SU-DHL-6 (cell line): ENCODE measurements around the gene PYCARD.

ENCODE experiments used
- H2AFZ ChIP-seq: fragments of 200-600 bp; sonication (generic); 2 replicates; pipeline ENCODE4 v1.6.1; 2014; ENCODE audit warnings: low read depth, mild to moderate bottlenecking, moderate library complexity, mixed read lengths, antibody characterized with exemption, low read length; ENCODE audit not compliant: severe bottlenecking
- H3F3A ChIP-seq: fragments of 200-600 bp; shearing (Covaris generic); 2 replicates; pipeline ENCODE4 v1.6.0; 2016; ENCODE audit warnings: antibody characterized with exemption, mild to moderate bottlenecking; ENCODE audit not compliant: insufficient read depth
- H3K27ac ChIP-seq: fragments of 200-600 bp; sonication (generic); 2 replicates; pipeline ENCODE4 v1.5.1; 2016; ENCODE audit warnings: low read depth, mild to moderate bottlenecking, low read length, moderate library complexity, mixed read lengths
- H3K27me3 ChIP-seq: fragments of 200-600 bp; sonication (generic), shearing (Covaris generic); 2 replicates; pipeline ENCODE4 v1.6.0; 2014; ENCODE audit warnings: mild to moderate bottlenecking, low read length
- H3K36me3 ChIP-seq: fragments of 200-600 bp; sonication (generic); 2 replicates; pipeline ENCODE4 v1.6.1; 2014; ENCODE audit warnings: mild to moderate bottlenecking, low read length, mixed read lengths
- H3K4me2 ChIP-seq: fragments of 300-600, 200-600 bp; shearing (Covaris generic), sonication (generic); 2 replicates; pipeline ENCODE4 v1.6.0; 2014; ENCODE audit warnings: low read length, low read depth, mild to moderate bottlenecking; ENCODE audit not compliant: poor library complexity, severe bottlenecking
- H3K4me3 ChIP-seq: fragments of 200-600 bp; sonication (generic); 2 replicates; pipeline ENCODE4 v1.5.1; 2014; ENCODE audit warnings: antibody characterized with exemption, low read length, mild to moderate bottlenecking, mixed read lengths; ENCODE audit not compliant: insufficient read depth, poor library complexity, severe bottlenecking
- H3K79me2 ChIP-seq: fragments of 200-600 bp; sonication (generic); 2 replicates; pipeline ENCODE4 v1.6.1; 2014; ENCODE audit warnings: mild to moderate bottlenecking, low read length, moderate library complexity; ENCODE audit not compliant: insufficient read depth
- H3K9ac ChIP-seq: fragments of 200-600 bp; sonication (generic); 2 replicates; pipeline ENCODE4 v1.7.0; 2014; ENCODE audit warnings: mild to moderate bottlenecking, low read length
- H3K9me2 ChIP-seq: fragments of 200-600 bp; sonication (generic); replicated peaks from 2 replicates; pipeline ENCODE4 v1.6.1; 2014; ENCODE audit warnings: low read length; ENCODE audit not compliant: insufficient read depth
- H3K9me3 ChIP-seq: fragments of 200-600 bp; sonication (generic); 2 replicates; pipeline ENCODE4 v1.6.1; 2014; ENCODE audit warnings: low read length, mixed read lengths; ENCODE audit not compliant: insufficient read depth
- H4K20me1 ChIP-seq: fragments of 200-600 bp; sonication (generic); 2 replicates; pipeline ENCODE4 v1.6.1; 2014; ENCODE audit warnings: low read depth, mild to moderate bottlenecking, antibody characterized with exemption, low read length, moderate library complexity, mixed read lengths
- EZH2phosphoT487 ChIP-seq: fragments of 200-600 bp; sonication (generic), shearing (Covaris generic); conservative IDR thresholded peaks from 2 replicates; pipeline ENCODE4 v1.6.1; 2018; ENCODE audit warnings: mild to moderate bottlenecking, antibody characterized with exemption, low read length, moderate library complexity, mixed read lengths
- TF ChIP-seq, protein P1 (sequence below): fragments of 200-600 bp; sonication (generic); IDR thresholded peaks from one replicate; pipeline ENCODE4 v1.5.1; 2017; ENCODE audit warnings: antibody characterized with exemption, mild to moderate bottlenecking, low read length, moderate library complexity; ENCODE audit not compliant: insufficient read depth, poor library complexity, severe bottlenecking

The PYCARD gene

DNA sequence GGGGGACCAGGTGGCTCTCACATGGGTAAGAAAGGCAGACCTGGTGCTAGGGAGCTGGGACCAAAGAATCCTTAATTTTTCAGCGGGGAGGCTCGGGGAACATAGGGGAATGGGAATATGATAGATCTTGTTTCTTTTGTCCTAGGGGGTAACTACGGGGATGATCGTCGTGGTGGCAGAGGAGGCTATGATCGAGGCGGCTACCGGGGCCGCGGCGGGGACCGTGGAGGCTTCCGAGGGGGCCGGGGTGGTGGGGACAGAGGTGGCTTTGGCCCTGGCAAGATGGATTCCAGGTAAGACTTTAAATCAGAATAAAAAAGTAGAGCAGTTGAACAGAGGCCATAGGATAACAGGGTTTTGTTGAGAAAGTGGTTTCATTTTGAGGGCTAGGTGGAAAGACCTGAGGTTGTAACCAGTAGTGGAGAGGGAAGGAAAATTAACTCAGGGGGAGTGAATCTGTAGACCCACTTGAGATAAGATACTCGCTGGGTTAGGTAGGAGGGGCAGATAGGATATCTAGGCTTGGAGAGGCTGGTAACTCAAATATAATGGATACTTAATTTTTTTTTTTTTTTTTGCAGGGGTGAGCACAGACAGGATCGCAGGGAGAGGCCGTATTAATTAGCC is 11.6 kb downstream of the PYCARD start:
- TF ChIP-seq, protein P1, sequence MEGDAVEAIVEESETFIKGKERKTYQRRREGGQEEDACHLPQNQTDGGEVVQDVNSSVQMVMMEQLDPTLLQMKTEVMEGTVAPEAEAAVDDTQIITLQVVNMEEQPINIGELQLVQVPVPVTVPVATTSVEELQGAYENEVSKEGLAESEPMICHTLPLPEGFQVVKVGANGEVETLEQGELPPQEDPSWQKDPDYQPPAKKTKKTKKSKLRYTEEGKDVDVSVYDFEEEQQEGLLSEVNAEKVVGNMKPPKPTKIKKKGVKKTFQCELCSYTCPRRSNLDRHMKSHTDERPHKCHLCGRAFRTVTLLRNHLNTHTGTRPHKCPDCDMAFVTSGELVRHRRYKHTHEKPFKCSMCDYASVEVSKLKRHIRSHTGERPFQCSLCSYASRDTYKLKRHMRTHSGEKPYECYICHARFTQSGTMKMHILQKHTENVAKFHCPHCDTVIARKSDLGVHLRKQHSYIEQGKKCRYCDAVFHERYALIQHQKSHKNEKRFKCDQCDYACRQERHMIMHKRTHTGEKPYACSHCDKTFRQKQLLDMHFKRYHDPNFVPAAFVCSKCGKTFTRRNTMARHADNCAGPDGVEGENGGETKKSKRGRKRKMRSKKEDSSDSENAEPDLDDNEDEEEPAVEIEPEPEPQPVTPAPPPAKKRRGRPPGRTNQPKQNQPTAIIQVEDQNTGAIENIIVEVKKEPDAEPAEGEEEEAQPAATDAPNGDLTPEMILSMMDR: no peak
- TF ChIP-seq EZH2phosphoT487: no peak
- no peak overlapping the region for H3K27ac ChIP-seq
- no peaks in the 10 kb centered on the region for H3K9me3 ChIP-seq
- no peak overlapping the region for H3K4me3 ChIP-seq
- H2AFZ ChIP-seq: no peak overlapping the region
- peaks cover 65% of the 10 kb centered on the region for H3F3A ChIP-seq
- H3K9ac ChIP-seq: no peak overlapping the region
- H3K27me3 ChIP-seq: no peaks in the 10 kb centered on the region
- H3K36me3 ChIP-seq: peaks cover 81% of the 10 kb centered on the region
- no peak overlapping the region for H3K4me2 ChIP-seq
- H3K79me2 ChIP-seq: peaks cover 38% of the 10 kb centered on the region
- H3K9me2 ChIP-seq: no peaks in the 10 kb centered on the region
- peaks cover 64% of the 10 kb centered on the region for H4K20me1 ChIP-seq

DNA sequence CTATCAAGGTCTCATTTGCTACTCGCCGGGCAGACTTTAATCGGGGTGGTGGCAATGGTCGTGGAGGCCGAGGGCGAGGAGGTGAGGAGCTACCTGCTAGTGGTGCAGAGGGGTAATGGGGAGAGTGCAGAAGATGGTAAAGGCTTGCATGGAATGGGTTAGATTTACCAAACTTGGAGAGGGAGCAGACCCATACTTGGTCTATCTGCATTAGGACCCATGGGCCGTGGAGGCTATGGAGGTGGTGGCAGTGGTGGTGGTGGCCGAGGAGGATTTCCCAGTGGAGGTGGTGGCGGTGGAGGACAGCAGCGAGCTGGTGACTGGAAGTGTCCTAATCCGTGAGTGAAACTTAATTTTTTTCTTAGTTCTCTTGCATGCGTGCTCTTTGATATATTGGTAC is 12.5 kb downstream of the PYCARD start:
- Histone ChIP-seq H3K36me3 (peaks cover 89% of the 10 kb centered on the region), H3K27ac (no peak overlapping the region), H3K79me2 (peaks cover 46% of the 10 kb centered on the region), H3K4me2 (no peak overlapping the region), H3K9me3 (no peaks in the 10 kb centered on the region), H3K4me3 (no peak overlapping the region), H3K9me2 (no peaks in the 10 kb centered on the region), H2AFZ (no peak overlapping the region), H3F3A (peaks cover 64% of the 10 kb centered on the region), H4K20me1 (peaks cover 71% of the 10 kb centered on the region), H3K27me3 (no peaks in the 10 kb centered on the region), H3K9ac (no peak overlapping the region)
- TF ChIP-seq EZH2phosphoT487: no peak
- TF ChIP-seq, protein P1: no peak

DNA sequence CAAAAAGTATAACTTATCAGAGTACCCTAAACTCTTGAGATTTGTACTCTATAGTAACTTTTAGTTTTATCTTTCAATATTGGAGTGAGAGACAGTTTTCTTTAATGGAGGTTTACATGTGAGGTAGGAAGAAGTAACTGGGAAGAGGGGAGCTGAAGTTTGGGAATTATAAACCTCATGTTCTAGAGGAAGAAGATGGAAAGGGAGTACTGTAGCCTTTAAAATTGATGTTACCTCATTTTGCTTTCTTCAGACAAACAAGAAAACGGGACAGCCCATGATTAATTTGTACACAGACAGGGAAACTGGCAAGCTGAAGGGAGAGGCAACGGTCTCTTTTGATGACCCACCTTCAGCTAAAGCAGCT is 13.2 kb downstream of the PYCARD start:
- peaks cover 88% of the 10 kb centered on the region for H3K36me3 ChIP-seq
- TF ChIP-seq EZH2phosphoT487: no peak
- H3K4me3 ChIP-seq: no peak overlapping the region
- H2AFZ ChIP-seq: no peak overlapping the region
- no peaks in the 10 kb centered on the region for H3K9me3 ChIP-seq
- H3K27me3 ChIP-seq: no peaks in the 10 kb centered on the region
- no peak overlapping the region for H3K27ac ChIP-seq
- no peaks in the 10 kb centered on the region for H3K9me2 ChIP-seq
- H3K9ac ChIP-seq: no peak overlapping the region
- peaks cover 69% of the 10 kb centered on the region for H4K20me1 ChIP-seq
- H3F3A ChIP-seq: peaks cover 57% of the 10 kb centered on the region
- H3K4me2 ChIP-seq: no peak overlapping the region
- peaks cover 52% of the 10 kb centered on the region for H3K79me2 ChIP-seq
